Hematopoietic multipotent progenitor cell (in vitro differentiated cells): ENCODE data around the gene CCDC142. TPM values are rescaled to one million over a fixed set of nuclear protein-coding genes. Genes with fewer than 3 reads are reported as not detected.
"Not testable (repeated sequence)": the region's sequence is repeated elsewhere in the genome, so short reads cannot be mapped to it uniquely, and the experiment has no call there.

ENCODE experiments used
- DNase-seq, 3 donors: peaks; one replicate each; pipeline ENCODE4 v3.0.0-alpha.2; 2011 to 2015; ENCODE audit warnings: low read depth in 2 of 3, low spot score in 2 of 3
- total RNA-seq: library from RNA; depleted of rRNA; stranded (reverse); fragments of >200 nt; gene quantifications from one replicate; pipeline ENCODE4 v1.2.3, GENCODE V29; 2012

The CCDC142 gene
- total RNA-seq, 1 donor, result 31.5 TPM

GRCh38 chr2:74499940-74500577 is 17.3 kb upstream of the CCDC142 start:
- DNase-seq, result no peak

GRCh38 chr2:74499267-74499939 is 16.6 kb upstream of the CCDC142 start, which contains the start of gene LBX2:
Gene LBX2, minus strand, starts transcription at chr2:74499603. Its CDS starts 66 bp downstream, at chr2:74499537.
- peak in 1 of 3 donors; percentile 35 for DNase-seq

GRCh38 chr2:74498500-74499266 is 15.9 kb upstream of the CCDC142 start:
- DNase-seq, result peak in 1 of 3 donors; percentile 33

- DNase-seq, result no peak
Measured at GRCh38 chr2:74497777-74498499, 15.1 kb upstream of the CCDC142 start.

- no peak for DNase-seq
Measured at GRCh38 chr2:74496997-74497776, 14.4 kb upstream of the CCDC142 start.

- DNase-seq, result no peak
Measured at GRCh38 chr2:74495440-74495839, 12.6 kb upstream of the CCDC142 start.

GRCh38 chr2:74493546-74493945 is 10.7 kb upstream of the CCDC142 start:
- no peak for DNase-seq

- DNase-seq, result no peak
Measured at GRCh38 chr2:74491648-74492544, 9.1 kb upstream of the CCDC142 start.

- DNase-seq, result no peak
Measured at GRCh38 chr2:74489906-74490305, 7.1 kb upstream of the CCDC142 start.

GRCh38 chr2:74488643-74489481 is 6.1 kb upstream of the CCDC142 start:
- no peak for DNase-seq

- no peak for DNase-seq
Measured at GRCh38 chr2:74486141-74486540, 3.3 kb upstream of the CCDC142 start.

GRCh38 chr2:74483675-74484164 is 922 bp upstream of the CCDC142 start:
- not testable (repeated sequence) for DNase-seq

GRCh38 chr2:74481961-74482800 is 617 bp downstream of the CCDC142 start:
- DNase-seq, result peak in 2 of 3 donors; percentile 37 to 58

GRCh38 chr2:74481431-74481830 is 1.4 kb downstream of the CCDC142 start:
- DNase-seq, result no peak

GRCh38 chr2:74474899-74475298 is 7.9 kb downstream of the CCDC142 start:
- DNase-seq, result no peak

- no peak for DNase-seq
Measured at GRCh38 chr2:74474481-74474880, 8.3 kb downstream of the CCDC142 start.

- no peak for DNase-seq
Measured at GRCh38 chr2:74472945-74473258, 9.9 kb downstream of the CCDC142 start.
